ENCODE results near the gene ZNF503.

GRCh38 chr10:75392271-75392670 is 9.3 kb downstream of the ZNF503 start:
- TF ChIP-seq, protein P1, sequence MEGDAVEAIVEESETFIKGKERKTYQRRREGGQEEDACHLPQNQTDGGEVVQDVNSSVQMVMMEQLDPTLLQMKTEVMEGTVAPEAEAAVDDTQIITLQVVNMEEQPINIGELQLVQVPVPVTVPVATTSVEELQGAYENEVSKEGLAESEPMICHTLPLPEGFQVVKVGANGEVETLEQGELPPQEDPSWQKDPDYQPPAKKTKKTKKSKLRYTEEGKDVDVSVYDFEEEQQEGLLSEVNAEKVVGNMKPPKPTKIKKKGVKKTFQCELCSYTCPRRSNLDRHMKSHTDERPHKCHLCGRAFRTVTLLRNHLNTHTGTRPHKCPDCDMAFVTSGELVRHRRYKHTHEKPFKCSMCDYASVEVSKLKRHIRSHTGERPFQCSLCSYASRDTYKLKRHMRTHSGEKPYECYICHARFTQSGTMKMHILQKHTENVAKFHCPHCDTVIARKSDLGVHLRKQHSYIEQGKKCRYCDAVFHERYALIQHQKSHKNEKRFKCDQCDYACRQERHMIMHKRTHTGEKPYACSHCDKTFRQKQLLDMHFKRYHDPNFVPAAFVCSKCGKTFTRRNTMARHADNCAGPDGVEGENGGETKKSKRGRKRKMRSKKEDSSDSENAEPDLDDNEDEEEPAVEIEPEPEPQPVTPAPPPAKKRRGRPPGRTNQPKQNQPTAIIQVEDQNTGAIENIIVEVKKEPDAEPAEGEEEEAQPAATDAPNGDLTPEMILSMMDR (IDR thresholded peaks at IDR 0.05), result no peak
- no peak for TF ChIP-seq ZFX (IDR thresholded peaks at IDR 0.05; ENCODE audit: borderline replicate concordance)

Data from 22Rv1 (cell line).